ENCODE data around the gene DLG2. TPM values are rescaled to one million over a fixed set of nuclear protein-coding genes. Genes with fewer than 3 reads are reported as not detected.

The DLG2 gene
- total and polyA plus RNA-seq, 2 of the 4 experiments (the other 2 are of a cell fraction) = 0.31 to 0.36 TPM

DNA sequence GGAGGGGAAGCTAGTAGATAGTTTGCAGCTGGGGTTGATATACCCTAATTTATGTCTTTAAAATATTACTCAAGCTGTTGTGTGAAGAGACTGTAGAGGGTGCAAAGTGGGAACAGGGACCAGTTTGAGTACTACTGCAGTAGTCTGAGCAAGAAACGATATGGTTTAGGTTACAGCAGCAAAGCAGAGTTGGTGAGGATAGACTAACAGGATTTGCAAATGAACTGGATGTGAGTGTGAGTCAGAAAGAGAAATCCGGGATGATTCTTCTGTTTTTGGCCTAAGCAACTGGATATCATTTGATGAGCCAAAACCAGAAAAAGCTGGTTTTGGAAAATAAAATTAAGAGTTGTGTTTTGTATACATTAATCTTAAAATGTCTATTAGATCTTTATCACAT lies 1591.5 kb downstream of the DLG2 start:
- Histone ChIP-seq H3K9me1 (ENCODE audit: insufficient read depth, low read length) (no peaks in the 10 kb centered on the region), H2AK9ac (replicated peaks; ENCODE audit: low read depth, low read length, poor library complexity) (no peak overlapping the region), H4K91ac (ENCODE audit: insufficient read depth, low read depth, low read length) (no peak overlapping the region), H2BK5ac (ENCODE audit: low read depth, low read length, poor library complexity, severe bottlenecking) (no peak overlapping the region), H3K27ac (ENCODE audit: insufficient read depth, low read length) (no peak overlapping the region), H3K4me3 (ENCODE audit: insufficient read depth, low read depth, low read length) (no peak overlapping the region), H2BK15ac (ENCODE audit: low read depth, low read length) (no peak overlapping the region), H2AK5ac (ENCODE audit: low read depth, low read length) (no peak overlapping the region), H4K8ac (ENCODE audit: low read depth in 2 of 2, low read length in 2 of 2) (no peak overlapping the region), H2AFZ (replicated peaks; ENCODE audit: low read length, poor library complexity) (no peak overlapping the region), H3K18ac (ENCODE audit: low read depth, low read length) (no peak overlapping the region), H4K5ac (ENCODE audit: low read depth, low read length) (no peak overlapping the region), H3K9me3 (ENCODE audit: control insufficient read depth, insufficient read depth, low read length) (no peaks in the 10 kb centered on the region), H3K79me1 (ENCODE audit: low read depth in 1 of 2, low read length in 2 of 2) (no peaks in the 10 kb centered on the region), H3K14ac (replicated peaks; ENCODE audit: low read depth, low read length) (no peak overlapping the region), H3K9ac (ENCODE audit: low read depth, low read length) (no peak overlapping the region), H3K36me3 (ENCODE audit: control insufficient read depth, insufficient read depth, low read length) (no peaks in the 10 kb centered on the region), H3K56ac (ENCODE audit: extremely low read depth, insufficient read depth, low read length) (no peak overlapping the region), H3K23ac (ENCODE audit: low read depth, low read length) (no peak overlapping the region), H4K20me1 (ENCODE audit: insufficient read depth, low read length) (no peaks in the 10 kb centered on the region), H3K4ac (ENCODE audit: low read depth, low read length) (no peak overlapping the region), H2BK20ac (ENCODE audit: low read depth, low read length) (no peak overlapping the region), H3K4me2 (ENCODE audit: low read depth, low read length) (no peak overlapping the region), H3K4me1 (ENCODE audit: control insufficient read depth, insufficient read depth, low read length) (no peaks in the 10 kb centered on the region), H3K27me3 (ENCODE audit: control insufficient read depth, insufficient read depth, low read length) (no peaks in the 10 kb centered on the region), H2BK120ac (ENCODE audit: low read depth, low read length) (no peak overlapping the region)
- in situ Hi-C loops (cut with MboI; ENCODE audit: low sequenced_read_pairs) (no loop called here), intact Hi-C loops (cut with micrococcal nuclease) (no loop called here), dilution Hi-C loops (cut with HindIII; ENCODE audit: low sequenced_read_pairs, unreplicated experiment) (no loop called here)
- ChIA-PET CTCF (interaction anchor here (0.5 kb wide), 1 partner anchor 152 kb away, joined by 4 read pairs; no protein-coding TSS in a partner anchor), POLR2A (ENCODE audit: unreplicated experiment) (no interaction called here)
- TF ChIP-seq POLR2A (IDR thresholded peaks at IDR 0.05; ENCODE audit: low read depth, low read length) (no peak), FOS (IDR thresholded peaks at IDR 0.05; ENCODE audit: low read depth, low read length) (no peak), BHLHE40 (IDR thresholded peaks at IDR 0.05; ENCODE audit: low read depth, low read length) (no peak), RFX5 (IDR thresholded peaks at IDR 0.05; ENCODE audit: low read depth, low read length) (no peak)
- TF ChIP-seq, protein P1, sequence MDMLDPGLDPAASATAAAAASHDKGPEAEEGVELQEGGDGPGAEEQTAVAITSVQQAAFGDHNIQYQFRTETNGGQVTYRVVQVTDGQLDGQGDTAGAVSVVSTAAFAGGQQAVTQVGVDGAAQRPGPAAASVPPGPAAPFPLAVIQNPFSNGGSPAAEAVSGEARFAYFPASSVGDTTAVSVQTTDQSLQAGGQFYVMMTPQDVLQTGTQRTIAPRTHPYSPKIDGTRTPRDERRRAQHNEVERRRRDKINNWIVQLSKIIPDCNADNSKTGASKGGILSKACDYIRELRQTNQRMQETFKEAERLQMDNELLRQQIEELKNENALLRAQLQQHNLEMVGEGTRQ (IDR thresholded peaks at IDR 0.05; ENCODE audit: low read depth, low read length) = no peak
- TF ChIP-seq, protein P2, sequence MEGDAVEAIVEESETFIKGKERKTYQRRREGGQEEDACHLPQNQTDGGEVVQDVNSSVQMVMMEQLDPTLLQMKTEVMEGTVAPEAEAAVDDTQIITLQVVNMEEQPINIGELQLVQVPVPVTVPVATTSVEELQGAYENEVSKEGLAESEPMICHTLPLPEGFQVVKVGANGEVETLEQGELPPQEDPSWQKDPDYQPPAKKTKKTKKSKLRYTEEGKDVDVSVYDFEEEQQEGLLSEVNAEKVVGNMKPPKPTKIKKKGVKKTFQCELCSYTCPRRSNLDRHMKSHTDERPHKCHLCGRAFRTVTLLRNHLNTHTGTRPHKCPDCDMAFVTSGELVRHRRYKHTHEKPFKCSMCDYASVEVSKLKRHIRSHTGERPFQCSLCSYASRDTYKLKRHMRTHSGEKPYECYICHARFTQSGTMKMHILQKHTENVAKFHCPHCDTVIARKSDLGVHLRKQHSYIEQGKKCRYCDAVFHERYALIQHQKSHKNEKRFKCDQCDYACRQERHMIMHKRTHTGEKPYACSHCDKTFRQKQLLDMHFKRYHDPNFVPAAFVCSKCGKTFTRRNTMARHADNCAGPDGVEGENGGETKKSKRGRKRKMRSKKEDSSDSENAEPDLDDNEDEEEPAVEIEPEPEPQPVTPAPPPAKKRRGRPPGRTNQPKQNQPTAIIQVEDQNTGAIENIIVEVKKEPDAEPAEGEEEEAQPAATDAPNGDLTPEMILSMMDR (conservative IDR thresholded peaks at IDR 0.05; ENCODE audit: low read depth, low read length) = no peak
- TF ChIP-seq, protein P3, sequence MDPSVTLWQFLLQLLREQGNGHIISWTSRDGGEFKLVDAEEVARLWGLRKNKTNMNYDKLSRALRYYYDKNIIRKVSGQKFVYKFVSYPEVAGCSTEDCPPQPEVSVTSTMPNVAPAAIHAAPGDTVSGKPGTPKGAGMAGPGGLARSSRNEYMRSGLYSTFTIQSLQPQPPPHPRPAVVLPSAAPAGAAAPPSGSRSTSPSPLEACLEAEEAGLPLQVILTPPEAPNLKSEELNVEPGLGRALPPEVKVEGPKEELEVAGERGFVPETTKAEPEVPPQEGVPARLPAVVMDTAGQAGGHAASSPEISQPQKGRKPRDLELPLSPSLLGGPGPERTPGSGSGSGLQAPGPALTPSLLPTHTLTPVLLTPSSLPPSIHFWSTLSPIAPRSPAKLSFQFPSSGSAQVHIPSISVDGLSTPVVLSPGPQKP (IDR thresholded peaks at IDR 0.05; ENCODE audit: borderline replicate concordance, low read depth, low read length) = no peak
- no TSS peak for BruUV-seq (replicated peaks)
- ATAC-seq (ENCODE audit: low read depth) (no peak), DNase-seq (no peak)
- WGBS, 2 experiments (ENCODE audit: extremely low coverage in 2 of 2, insufficient read length in 1 of 2) = 20% methylated on average over 1 of the region's 2 CpGs; no CpG with 5 or more reads in 1 of the 2 experiments

Data from IMR-90 (cell line).